Esophagus squamous epithelium (tissue), 5 donors: Measurements from ENCODE around the gene SOCS3. TPM values are rescaled to one million over a fixed set of nuclear protein-coding genes. Genes with fewer than 3 reads are reported as not detected.

Experiments used
- DNase-seq: peaks from one replicate; lab custom pipeline; 2025; lab: John Stamatoyannopoulos, UW
- H3K27ac ChIP-seq, 4 donors: fragments of 200-600 bp; sonication (generic); one replicate each; pipeline ENCODE4 v1.5.1; 2016 to 2019; ENCODE audit warnings: mild to moderate bottlenecking in 1 of 4
- H3K27me3 ChIP-seq, 4 donors: fragments of 200-600 bp; sonication (generic); 1 replicate in 3 of 4; 2 replicates in 1 of 4; pipeline versions ENCODE4 v1.5.1 to v1.6.0; 2017 to 2021; ENCODE audit warnings: antibody characterized with exemption in 1 of 4
- H3K36me3 ChIP-seq, 3 donors: fragments of 200-600 bp; sonication (generic); one replicate each; pipeline ENCODE4 v1.5.1; 2016 to 2019
- H3K4me1 ChIP-seq, 3 donors: fragments of 200-600 bp; sonication (generic); one replicate each; pipeline ENCODE4 v1.5.1; 2017 to 2019
- H3K4me3 ChIP-seq, 4 donors: fragments of 200-600 bp; sonication (generic); 1 replicate in 3 of 4; 2 replicates in 1 of 4; pipeline ENCODE4 v1.5.1; 2016 to 2019; ENCODE audit warnings: mild to moderate bottlenecking in 2 of 4, moderate library complexity in 1 of 4
- H3K9me3 ChIP-seq, 3 donors: fragments of 200-600 bp; sonication (generic); one replicate each; pipeline ENCODE4 v1.5.1; 2016 to 2019
- CTCF ChIP-seq, 6 experiments: fragments of 450-650 bp in 4 of 6; fragments of 200-600 bp in 2 of 6; sonication (generic) in 2 of 6; IDR thresholded peaks; one replicate each; pipeline ENCODE4 v1.5.1; 2016 to 2019; ENCODE audit warnings: antibody characterized with exemption in 6 of 6, mild to moderate bottlenecking in 4 of 6, moderate library complexity in 4 of 6
- POLR2A ChIP-seq, 4 donors: fragments of 450-650 bp; IDR thresholded peaks; one replicate each; pipeline ENCODE4 v1.6.1; 2017; ENCODE audit warnings: antibody characterized with exemption in 4 of 4, mild to moderate bottlenecking in 4 of 4, moderate library complexity in 3 of 4
- WGBS, 2 donors: methylation state at CpG; one replicate each; pipeline ENCODE4 v1.1.5; 2018; 5-methylcytosine and 5-hydroxymethylcytosine counted together
- intact Hi-C: fragments of 100-400 bp; cut with DNase I; formaldehyde crosslinking; loops from one replicate; pipeline ENCODE4 v1.15.0; 2022
- total RNA-seq, 4 donors: library from RNA; depleted of rRNA; stranded (reverse); fragments of >200 nt; gene quantifications; one replicate each; pipeline ENCODE4 v1.1.0, GENCODE V29; 2016
- donor health status: DM: yes; HTN: yes; CAD: no.

The SOCS3 gene
- total RNA-seq, 4 donors from 2014 or later, result 6.3 to 23.1 (median 17.1) TPM

GRCh38 chr17:78316867-78317789, 42.7 kb downstream of the SOCS3 start:
- Histone ChIP-seq H3K4me1 (peaks cover 46 to 52% (median 47%) of the 10 kb centered on the region in 3 donors), H3K27ac (peak overlapping the region; percentile 71 to 91 (median 82)), H3K9me3 (no peaks in the 10 kb centered on the region), H3K4me3 (no peak overlapping the region), H3K36me3 (no peaks in the 10 kb centered on the region), H3K27me3 (peaks cover 0 to 15% (median 0%) of the 10 kb centered on the region in 4 donors)
- intact Hi-C loops, result no loop called here
- TF ChIP-seq POLR2A (IDR thresholded peaks at IDR 0.05) (no peak), CTCF (IDR thresholded peaks at IDR 0.05) (no peak)
- DNase-seq, result no peak
- WGBS, 2 donors, result 41 to 48% methylated on average over 20 of the region's 20 CpGs

GRCh38 chr17:78316115-78316866, 43.6 kb downstream of the SOCS3 start:
- H3K4me3 ChIP-seq, result peak overlapping the region in 2 of 4 donors; percentile 1 to 21
- 61 to 75% methylated on average over 11 of the region's 22 CpGs for WGBS, 2 donors
- TF ChIP-seq POLR2A (IDR thresholded peaks at IDR 0.05), result no peak
- TF ChIP-seq CTCF (IDR thresholded peaks at IDR 0.05), result no peak
- peak overlapping the region; percentile 71 to 91 (median 82) for H3K27ac ChIP-seq
- DNase-seq, result no peak
- peaks cover 0 to 22% (median 0%) of the 10 kb centered on the region in 4 donors for H3K27me3 ChIP-seq
- intact Hi-C loops, result no loop called here
- H3K4me1 ChIP-seq, result peaks cover 46 to 52% (median 47%) of the 10 kb centered on the region in 3 donors
- H3K36me3 ChIP-seq, result no peaks in the 10 kb centered on the region
- no peaks in the 10 kb centered on the region for H3K9me3 ChIP-seq

GRCh38 chr17:78315355-78316114, 44.3 kb downstream of the SOCS3 start:
- Histone ChIP-seq H3K4me1 (peaks cover 46 to 52% (median 47%) of the 10 kb centered on the region in 3 donors), H3K36me3 (no peaks in the 10 kb centered on the region), H3K9me3 (no peaks in the 10 kb centered on the region), H3K27me3 (peaks cover 0 to 22% (median 0%) of the 10 kb centered on the region in 4 donors), H3K4me3 (peak overlapping the region in 2 of 4 donors; percentile 1 to 21), H3K27ac (peak overlapping the region; percentile 71 to 91 (median 82))
- WGBS, 2 donors, result 6 to 11% methylated on average over 11 of the region's 12 CpGs
- intact Hi-C loops, result no loop called here
- DNase-seq, result no peak
- TF ChIP-seq POLR2A (IDR thresholded peaks at IDR 0.05) (peak in 2 of 4 donors; percentile 11 to 29), CTCF (IDR thresholded peaks at IDR 0.05) (no peak)

GRCh38 chr17:78314683-78315354, 45.1 kb downstream of the SOCS3 start:
- Histone ChIP-seq H3K9me3 (no peaks in the 10 kb centered on the region), H3K4me3 (peak overlapping the region in 3 of 4 donors; percentile 35 to 73 (median 52)), H3K27me3 (peaks cover 0 to 22% (median 0%) of the 10 kb centered on the region in 4 donors), H3K36me3 (no peaks in the 10 kb centered on the region), H3K4me1 (peaks cover 46 to 52% (median 47%) of the 10 kb centered on the region in 3 donors), H3K27ac (peak overlapping the region; percentile 71 to 91 (median 82))
- 48 to 50% methylated on average over 7 to 10 of the region's 12 CpGs for WGBS, 2 donors
- intact Hi-C loops, result no loop called here
- DNase-seq, result no peak
- peak in 2 of 6 experiments; percentile 13 to 31 for TF ChIP-seq CTCF (IDR thresholded peaks at IDR 0.05)
- no peak for TF ChIP-seq POLR2A (IDR thresholded peaks at IDR 0.05)
